ENCODE results near the gene SIX1. TPM values are rescaled to one million over a fixed set of nuclear protein-coding genes. Genes with fewer than 3 reads are reported as not detected.

The SIX1 gene
- total and polyA plus RNA-seq, 7 donors = 8.3 to 86.6 (median 41.4) TPM

Other genes starting within 250 kb of the SIX1 start
- gene C14orf39, start 163.4 kb downstream of the SIX1 start, total RNA-seq = 1 to 10 TPM; 1.9 to 4.4 (median 3.1) TPM
- gene C14orf39, start 163.4 kb downstream of the SIX1 start, polyA plus RNA-seq = under 1 TPM; 0.12 to 0.53 (median 0.34) TPM
- gene SIX6, start 140.3 kb downstream of the SIX1 start, total RNA-seq = under 1 TPM; 0.12 to 0.38 (median 0.25) TPM
- under 1 TPM in 2 of 3 donors, not detected in 1; 0.03 to 0.13 TPM for gene SIX6, start 140.3 kb downstream of the SIX1 start, polyA plus RNA-seq
- 10 to 100 TPM; 24.8 to 44.8 (median 33.2) TPM for gene SIX4, start 74.9 kb upstream of the SIX1 start, total RNA-seq
- gene SIX4, start 74.9 kb upstream of the SIX1 start, polyA plus RNA-seq = 10 to 100 TPM in 2 of 3 donors, under 1 TPM in 1; 0.85 to 26.1 (median 13.9) TPM
- 10 to 100 TPM; 54.5 to 74.3 (median 57.2) TPM for gene MNAT1, start 85.3 kb upstream of the SIX1 start, total RNA-seq
- 10 to 100 TPM; 24.0 to 62.8 (median 62.2) TPM for gene MNAT1, start 85.3 kb upstream of the SIX1 start, polyA plus RNA-seq

All from psoas muscle (tissue), 7 donors.